ENCODE measurements around the gene SCO2.
"Not testable (repeated sequence)": the region's sequence is repeated elsewhere in the genome, so short reads cannot be mapped to it uniquely, and the experiment has no call there.

The SCO2 gene

GRCh38 chr22:50521710-50522109 lies 3.7 kb downstream of the SCO2 start:
- no peak for DNase-seq (ENCODE audit: low spot score)

GRCh38 chr22:50520826-50521453 lies 4.5 kb downstream of the SCO2 start:
- DNase-seq (ENCODE audit: low spot score): no peak

GRCh38 chr22:50520184-50520583 lies 5.2 kb downstream of the SCO2 start:
- not testable (repeated sequence) for DNase-seq (ENCODE audit: low spot score)

GRCh38 chr22:50519151-50519550 lies 6.2 kb downstream of the SCO2 start:
- DNase-seq (ENCODE audit: low spot score): no peak

DNA sequence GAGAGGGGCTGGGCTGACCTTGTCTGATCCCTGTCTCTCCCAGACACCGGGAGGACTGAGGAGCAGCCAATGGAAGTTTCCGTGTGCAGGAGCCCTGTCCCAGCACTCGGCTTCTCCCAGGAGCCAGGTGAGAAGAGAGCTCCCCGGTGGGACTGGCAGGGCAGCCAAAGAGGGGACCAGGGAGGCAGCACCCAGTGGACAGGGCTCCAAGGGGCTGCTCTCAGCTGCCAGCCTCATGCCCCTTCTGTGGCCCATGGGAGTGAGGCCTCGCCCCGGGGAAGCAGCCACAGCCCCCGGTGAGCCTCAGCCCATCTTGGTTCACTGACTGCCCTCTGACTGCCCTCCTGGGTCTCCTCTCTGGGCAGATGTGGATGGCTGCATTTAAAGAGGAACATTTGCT lies 6.8 kb downstream of the SCO2 start:
- DNase-seq (ENCODE audit: low spot score): no peak

DNA sequence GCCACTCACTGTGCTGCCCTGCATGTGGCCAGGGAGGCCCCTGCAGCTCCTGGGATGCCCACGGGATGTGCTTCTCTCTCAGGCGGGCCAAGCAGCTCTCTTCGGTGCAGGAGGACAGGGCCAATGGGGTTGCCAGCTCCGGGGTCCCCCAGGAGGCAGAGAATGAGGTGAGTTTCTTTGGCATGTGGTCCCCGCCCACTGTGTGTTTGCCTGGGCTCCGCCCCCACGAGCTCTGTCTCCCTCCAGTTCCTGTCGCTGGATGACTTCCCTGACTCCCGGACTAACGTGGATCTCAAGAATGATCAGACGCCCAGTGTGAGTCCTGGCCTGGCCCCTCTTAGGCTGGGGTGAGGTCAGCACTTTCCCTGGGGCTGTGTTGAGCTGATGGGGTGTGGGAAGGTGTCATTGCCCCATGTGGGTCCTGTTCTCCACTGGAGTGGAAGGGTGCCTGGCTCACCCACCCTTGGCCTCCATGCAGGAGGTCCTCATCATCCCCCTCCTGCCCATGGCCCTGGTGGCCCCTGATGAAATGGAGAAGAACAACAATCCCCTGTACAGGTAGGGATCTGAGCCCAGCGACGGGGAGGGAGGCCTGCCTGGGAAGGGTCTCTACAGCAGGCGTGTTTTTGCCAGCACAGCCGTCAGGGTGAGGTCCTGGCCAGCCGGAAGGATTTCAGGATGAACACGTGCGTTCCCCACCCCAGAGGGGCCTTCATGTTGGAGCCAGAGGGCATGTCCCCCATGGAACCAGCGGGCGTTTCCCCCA lies 7.7 kb downstream of the SCO2 start:
- DNase-seq (ENCODE audit: low spot score): no peak

GRCh38 chr22:50516891-50517290 lies 8.5 kb downstream of the SCO2 start:
- DNase-seq (ENCODE audit: low spot score): no peak

GRCh38 chr22:50516068-50516467 lies 9.3 kb downstream of the SCO2 start:
- DNase-seq (ENCODE audit: low spot score): no peak

- DNase-seq (ENCODE audit: low spot score): no peak
Observed at GRCh38 chr22:50513175-50513574, 12.2 kb downstream of the SCO2 start.

- no peak for DNase-seq (ENCODE audit: low spot score)
Observed at GRCh38 chr22:50508897-50509296, 16.5 kb downstream of the SCO2 start.

- peak; percentile 100 for DNase-seq (ENCODE audit: low spot score)
Observed at GRCh38 chr22:50507991-50508884, 17.2 kb downstream of the SCO2 start, which contains the start of gene NCAPH2. Gene NCAPH2 (plus strand): TSS chr22:50508224. CDS start chr22:50508338, 114 bp downstream.

DNA sequence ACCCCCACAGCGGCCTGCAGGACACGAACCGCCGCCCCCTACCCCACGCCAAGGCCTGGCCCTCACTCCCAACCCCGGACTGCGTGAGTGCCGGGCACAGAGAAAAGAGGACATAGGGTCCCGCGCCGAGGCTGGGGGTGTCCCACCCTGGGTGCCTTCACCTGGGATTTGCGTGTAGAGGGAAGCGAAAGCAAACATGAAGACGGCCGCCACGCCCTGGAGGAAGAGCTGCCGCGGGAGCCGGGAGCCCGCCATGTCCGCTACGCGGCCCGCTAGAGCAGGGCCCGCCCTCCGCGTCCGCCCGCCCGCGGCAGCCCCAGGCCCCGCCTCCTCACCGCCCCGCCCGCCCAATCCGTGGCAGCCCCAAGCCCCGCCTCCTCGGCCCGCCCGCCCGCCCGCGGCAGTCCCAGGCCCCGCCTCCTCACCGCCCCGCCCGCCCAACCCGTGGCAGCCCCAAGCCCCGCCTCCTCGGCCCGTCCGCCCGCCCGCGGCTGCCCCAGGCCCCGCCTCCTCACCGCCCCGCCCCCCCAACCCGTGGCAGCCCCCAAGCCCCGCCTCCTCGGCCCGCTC lies 17.9 kb downstream of the SCO2 start, which contains the start of gene LMF2:
Gene LMF2 (minus strand): TSS at position 282 of the 570 bp plus-strand sequence. CDS start 27 bp downstream, at position 255.
- DNase-seq (ENCODE audit: low spot score): peak; percentile 97

GRCh38 chr22:50506611-50507420 lies 18.6 kb downstream of the SCO2 start:
- peak; percentile 31 for DNase-seq (ENCODE audit: low spot score)

GRCh38 chr22:50505776-50506610 lies 19.4 kb downstream of the SCO2 start:
- no peak for DNase-seq (ENCODE audit: low spot score)

GRCh38 chr22:50505276-50505775 lies 20.1 kb downstream of the SCO2 start:
- no peak for DNase-seq (ENCODE audit: low spot score)

DNA sequence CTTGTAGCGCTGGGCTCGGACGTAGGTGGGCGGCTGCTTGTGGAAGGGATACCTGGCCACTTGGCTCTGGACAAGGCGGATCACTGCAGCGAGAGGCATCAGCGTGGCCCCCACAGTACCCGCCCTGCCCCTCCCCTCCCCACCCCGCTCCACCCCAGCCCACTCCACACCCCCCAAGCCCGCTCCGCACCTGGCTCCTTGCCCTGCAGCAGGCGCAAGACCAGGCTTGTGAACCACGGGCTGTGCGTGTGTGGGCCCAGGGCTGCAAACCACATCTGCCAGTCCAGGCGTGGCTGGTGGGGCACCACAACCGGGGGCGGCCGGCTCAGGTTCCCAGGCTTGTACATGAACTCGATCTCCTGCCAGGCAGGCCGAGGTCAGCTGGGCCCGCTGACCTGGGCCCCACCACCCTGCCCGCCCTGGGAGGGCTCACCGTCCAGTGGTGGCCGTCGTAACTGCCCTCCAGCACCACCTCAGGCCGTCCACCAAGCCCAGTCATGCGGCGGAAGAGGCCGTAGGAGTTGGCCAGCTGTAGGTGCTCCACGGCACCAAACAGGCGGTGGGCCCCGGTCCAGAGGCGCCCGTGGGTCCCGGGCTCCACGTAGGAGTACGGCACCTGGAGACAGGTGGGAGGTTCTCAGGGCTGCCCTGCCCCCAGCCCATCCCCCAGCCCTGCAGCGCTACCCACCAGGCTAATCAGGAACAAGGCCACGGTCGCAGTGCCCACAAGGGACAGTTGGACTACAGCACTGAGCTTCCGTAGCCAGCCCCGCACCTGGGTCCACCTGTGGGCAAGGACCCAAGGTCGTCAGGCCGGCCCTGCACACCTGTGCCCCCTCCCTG lies 20.8 kb downstream of the SCO2 start:
- DNase-seq (ENCODE audit: low spot score): no peak

DNA sequence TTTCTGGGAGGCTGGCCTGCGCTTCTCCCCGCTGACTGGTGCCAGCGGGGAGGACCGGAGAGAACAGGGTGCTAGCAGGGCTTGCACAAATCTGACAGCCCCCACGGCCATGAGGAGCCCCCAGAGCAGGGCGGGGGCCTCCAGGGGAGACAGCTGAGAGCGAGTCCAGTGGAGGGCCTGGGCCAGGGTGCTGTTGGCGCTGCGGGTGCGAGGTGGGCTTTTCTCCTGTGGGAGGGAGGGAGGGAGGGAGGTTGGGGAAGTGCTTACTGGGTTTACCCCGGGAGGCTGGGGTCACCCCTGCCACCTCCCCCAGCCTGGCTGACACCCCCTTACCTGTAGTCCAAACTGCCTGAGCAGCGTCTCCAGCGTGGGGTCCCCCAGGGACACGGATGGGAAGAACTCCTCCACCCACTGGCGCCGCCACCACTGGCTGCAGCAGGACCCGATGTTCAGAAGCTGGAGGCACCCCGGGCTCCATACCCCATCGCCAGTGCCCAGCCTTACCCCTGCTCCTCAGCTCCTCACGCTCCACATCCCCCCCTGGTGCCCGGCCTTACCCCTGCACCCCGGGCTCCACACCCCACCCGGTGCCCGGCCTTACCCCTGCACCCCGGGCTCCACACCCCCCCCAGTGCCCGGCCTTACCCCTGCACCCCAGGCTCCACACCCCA lies 21.8 kb downstream of the SCO2 start:
- DNase-seq (ENCODE audit: low spot score): no peak

- DNase-seq (ENCODE audit: low spot score): no peak
Observed at GRCh38 chr22:50502628-50503474, 22.5 kb downstream of the SCO2 start.

All from AG20443 (cell line).